Caco-2 (cell line): ENCODE data around the gene TEPSIN. TPM values are rescaled to one million over a fixed set of nuclear protein-coding genes. Genes with fewer than 3 reads are reported as not detected.

ENCODE experiments used
- BruUV-seq: library from RNA; stranded (reverse); fragments of 400-500 nt; replicated peaks from 2 replicates; lab custom pipeline; 2021; lab: Mats Ljungman, UMichigan
- CTCF ChIA-PET: fragments of 300-600 bp; sonication (Branson Sonifier 250); formaldehyde crosslinking; loops from one replicate; lab custom pipeline; 2022; ENCODE audit warnings: antibody characterized with exemption; lab: Charles Lee
- POLR2A ChIA-PET: fragments of 300-600 bp; sonication (Branson Sonifier 250); formaldehyde crosslinking; loops from one replicate; lab custom pipeline; 2022; ENCODE audit warnings: antibody characterized with exemption; lab: Charles Lee
- DNase-seq, 2 experiments: peaks; one replicate each; pipeline versions ENCODE4 v3.0.0 to v3.0.0-alpha.2; 2020 to 2022
- H3K27me3 ChIP-seq: replicated peaks from 2 replicates; pipeline ENCODE4 v1.6.0; 2011; ENCODE audit warnings: low read length; ENCODE audit not compliant: control insufficient read depth, insufficient read depth
- H3K36me3 ChIP-seq: 2 replicates; pipeline ENCODE4 v1.5.1; 2011; ENCODE audit warnings: low read length; ENCODE audit not compliant: control insufficient read depth, insufficient read depth
- H3K4me1 ChIP-seq: fragments of 250-450 bp; sonication (Bioruptor Pico); 2 replicates; pipeline ENCODE4 v1.5.1; 2020; ENCODE audit warnings: mild to moderate bottlenecking
- H3K4me3 ChIP-seq: 2 replicates; pipeline ENCODE4 v1.5.1; 2011; ENCODE audit warnings: low read depth, mild to moderate bottlenecking, control low read depth, low read length
- H3K9me3 ChIP-seq: fragments of 250-450 bp; sonication (Bioruptor Pico); 2 replicates; pipeline ENCODE4 v1.5.1; 2020; ENCODE audit warnings: mild to moderate bottlenecking, moderate library complexity
- H3K27ac Mint-ChIP-seq: one replicate; pipeline ENCODE4 v1.8.0; 2022; ENCODE audit warnings: mixed read lengths; ENCODE audit not compliant: unreplicated experiment
- H3K27me3 Mint-ChIP-seq: one replicate; pipeline ENCODE4 v1.8.0; 2022; ENCODE audit warnings: mixed read lengths; ENCODE audit not compliant: insufficient read depth, unreplicated experiment
- H3K36me3 Mint-ChIP-seq: one replicate; pipeline ENCODE4 v1.8.0; 2022; ENCODE audit warnings: mild to moderate bottlenecking, mixed read lengths; ENCODE audit not compliant: insufficient read depth, unreplicated experiment
- H3K4me1 Mint-ChIP-seq: one replicate; pipeline ENCODE4 v1.8.0; 2022; ENCODE audit warnings: low read depth, mixed read lengths; ENCODE audit not compliant: unreplicated experiment
- H3K4me3 Mint-ChIP-seq: one replicate; pipeline ENCODE4 v1.8.0; 2022; ENCODE audit warnings: mild to moderate bottlenecking, moderate library complexity, mixed read lengths; ENCODE audit not compliant: unreplicated experiment
- H3K9me3 Mint-ChIP-seq: one replicate; pipeline ENCODE4 v1.8.0; 2022; ENCODE audit warnings: mixed read lengths; ENCODE audit not compliant: unreplicated experiment
- CTCF ChIP-seq, 2 experiments: fragments of 200-600 bp in 1 of 2; IDR thresholded peaks; 1 replicate in 1 of 2; 2 replicates in 1 of 2; pipeline versions ENCODE4 v1.5.1 to v1.8.0; 2011 to 2022; ENCODE audit warnings: antibody characterized with exemption in 1 of 2, control low read depth in 1 of 2, inconsistent platforms in 1 of 2, low read depth in 1 of 2, low read length in 1 of 2, mild to moderate bottlenecking in 1 of 2, moderate library complexity in 1 of 2; ENCODE audit not compliant: insufficient read depth in 1 of 2, severe bottlenecking in 1 of 2, unreplicated experiment in 1 of 2
- intact Hi-C: fragments of 100-400 bp; cut with micrococcal nuclease; formaldehyde crosslinking; loops from one replicate; pipeline ENCODE4 v1.10.0; 2022; ENCODE audit not compliant: unreplicated experiment
- total RNA-seq: library from RNA; stranded (reverse); gene quantifications from 2 replicates; pipeline ENCODE4 v1.2.3, GENCODE V29; 2022

The TEPSIN gene
- total RNA-seq, 1 experiment from 2014 or later: 40.3 TPM

- TF ChIP-seq CTCF (IDR thresholded peaks at IDR 0.05; ENCODE audit: insufficient read depth in 1 of 2, low read depth in 1 of 2, low read length in 1 of 2, severe bottlenecking in 1 of 2, unreplicated experiment in 1 of 2): no peak
- intact Hi-C loops: no loop called here
- CTCF ChIA-PET: no interaction called here
- POLR2A ChIA-PET: no interaction called here
- Mint-ChIP-seq H3K9me3 (no peaks in the 10 kb centered on the region), H3K4me3 (no peak overlapping the region), H3K27ac (no peak overlapping the region), H3K4me1 (no peaks in the 10 kb centered on the region), H3K36me3 (no peaks in the 10 kb centered on the region), H3K27me3 (no peaks in the 10 kb centered on the region)
- no TSS peak for BruUV-seq
- H3K4me1 ChIP-seq: no peaks in the 10 kb centered on the region
- DNase-seq: no peak
- no peak overlapping the region for H3K4me3 ChIP-seq
- no peaks in the 10 kb centered on the region for H3K9me3 ChIP-seq
- H3K27me3 ChIP-seq: no peaks in the 10 kb centered on the region
- no peaks in the 10 kb centered on the region for H3K36me3 ChIP-seq
These were observed 24.9 kb downstream of the TEPSIN start for GRCh38 chr17:81213978-81214377.

- Mint-ChIP-seq H3K4me1 (no peaks in the 10 kb centered on the region), H3K27ac (no peak overlapping the region), H3K27me3 (no peaks in the 10 kb centered on the region), H3K36me3 (peaks cover 7% of the 10 kb centered on the region), H3K9me3 (no peaks in the 10 kb centered on the region), H3K4me3 (no peak overlapping the region)
- ChIA-PET CTCF (no interaction called here), POLR2A (no interaction called here)
- Histone ChIP-seq H3K4me3 (no peak overlapping the region), H3K9me3 (no peaks in the 10 kb centered on the region), H3K36me3 (no peaks in the 10 kb centered on the region), H3K4me1 (no peaks in the 10 kb centered on the region), H3K27me3 (no peaks in the 10 kb centered on the region)
- intact Hi-C loops: no loop called here
- no peak for DNase-seq
- BruUV-seq: no TSS peak
- no peak for TF ChIP-seq CTCF (IDR thresholded peaks at IDR 0.05; ENCODE audit: insufficient read depth in 1 of 2, low read depth in 1 of 2, low read length in 1 of 2, severe bottlenecking in 1 of 2, unreplicated experiment in 1 of 2)
These were observed 26.5 kb downstream of the TEPSIN start for GRCh38 chr17:81212365-81212764.

GRCh38 chr17:81210868-81211267, 28.0 kb downstream of the TEPSIN start:
- POLR2A ChIA-PET: no interaction called here
- H3K36me3 Mint-ChIP-seq: peaks cover 7% of the 10 kb centered on the region
- no TSS peak for BruUV-seq
- intact Hi-C loops: no loop called here
- H3K36me3 ChIP-seq: no peaks in the 10 kb centered on the region
- no peaks in the 10 kb centered on the region for H3K4me1 Mint-ChIP-seq
- no peak overlapping the region for H3K4me3 Mint-ChIP-seq
- H3K4me3 ChIP-seq: no peak overlapping the region
- H3K27me3 ChIP-seq: no peaks in the 10 kb centered on the region
- no peaks in the 10 kb centered on the region for H3K4me1 ChIP-seq
- no peaks in the 10 kb centered on the region for H3K9me3 ChIP-seq
- H3K27me3 Mint-ChIP-seq: no peaks in the 10 kb centered on the region
- no peaks in the 10 kb centered on the region for H3K9me3 Mint-ChIP-seq
- no peak for TF ChIP-seq CTCF (IDR thresholded peaks at IDR 0.05; ENCODE audit: insufficient read depth in 1 of 2, low read depth in 1 of 2, low read length in 1 of 2, severe bottlenecking in 1 of 2, unreplicated experiment in 1 of 2)
- H3K27ac Mint-ChIP-seq: no peak overlapping the region
- DNase-seq: no peak
- CTCF ChIA-PET: interaction anchor here (0.5 kb wide), 1 partner anchor 113 kb away, joined by 3 read pairs; no protein-coding TSS in a partner anchor
